ENCODE results near the gene VPS18. TPM values are rescaled to one million over a fixed set of nuclear protein-coding genes. Genes with fewer than 3 reads are reported as not detected.

Gene VPS18
- total RNA-seq, 1 experiment from 2014 or later: 13.2 TPM

- H3K36me3 Mint-ChIP-seq (ENCODE audit: insufficient read depth, unreplicated experiment): peaks cover 75% of the 10 kb centered on the region
- intact Hi-C loops (cut with micrococcal nuclease): loop anchor here (5.0 kb wide), 1 partner anchor 433 kb away; the partner anchor contains the start of genes NUSAP1 and OIP5
- ChIA-PET POLR2A (no interaction called here), CTCF (interaction anchor here (0.5 to 6.8 kb wide), 5 partner anchors 41 to 419 kb away, joined by 3 to 47 read pairs (median 3); no protein-coding TSS in a partner anchor)
- no peak for TF ChIP-seq CTCF (IDR thresholded peaks at IDR 0.05; ENCODE audit: unreplicated experiment)
- no TSS peak for BruUV-seq (replicated peaks)
- H3K4me1 Mint-ChIP-seq (ENCODE audit: insufficient read depth, unreplicated experiment): peaks cover 29% of the 10 kb centered on the region
- DNase-seq (ENCODE audit: unreplicated experiment): no peak
- H3K9me3 Mint-ChIP-seq (ENCODE audit: unreplicated experiment): no peaks in the 10 kb centered on the region
- no peak overlapping the region for H3K4me3 Mint-ChIP-seq (ENCODE audit: unreplicated experiment)
- H3K27ac Mint-ChIP-seq (ENCODE audit: low read depth, unreplicated experiment): no peak overlapping the region
- no peaks in the 10 kb centered on the region for H3K27me3 Mint-ChIP-seq (ENCODE audit: insufficient read depth, unreplicated experiment)
Measured at GRCh38 chr15:40899536-40900207, 5.4 kb downstream of the VPS18 start.

GRCh38 chr15:40900256-40901052 lies 6.2 kb downstream of the VPS18 start:
- BruUV-seq (replicated peaks): no TSS peak
- Mint-ChIP-seq H3K27ac (ENCODE audit: low read depth, unreplicated experiment) (no peak overlapping the region), H3K4me1 (ENCODE audit: insufficient read depth, unreplicated experiment) (peaks cover 22% of the 10 kb centered on the region), H3K4me3 (ENCODE audit: unreplicated experiment) (no peak overlapping the region), H3K27me3 (ENCODE audit: insufficient read depth, unreplicated experiment) (no peaks in the 10 kb centered on the region), H3K36me3 (ENCODE audit: insufficient read depth, unreplicated experiment) (peaks cover 79% of the 10 kb centered on the region), H3K9me3 (ENCODE audit: unreplicated experiment) (no peaks in the 10 kb centered on the region)
- ChIA-PET CTCF (interaction anchor here (0.5 to 6.8 kb wide), 7 partner anchors 30 to 418 kb away, joined by 3 to 47 read pairs (median 3); no protein-coding TSS in a partner anchor), POLR2A (no interaction called here)
- no peak for DNase-seq (ENCODE audit: unreplicated experiment)
- no peak for TF ChIP-seq CTCF (IDR thresholded peaks at IDR 0.05; ENCODE audit: unreplicated experiment)
- intact Hi-C loops (cut with micrococcal nuclease): loop anchor here (5.0 kb wide), 1 partner anchor 432 kb away; the partner anchor contains the start of genes NUSAP1 and OIP5

GRCh38 chr15:40901053-40901443 lies 6.8 kb downstream of the VPS18 start:
- no peak for TF ChIP-seq CTCF (IDR thresholded peaks at IDR 0.05; ENCODE audit: unreplicated experiment)
- intact Hi-C loops (cut with micrococcal nuclease): loop anchor here (5.0 kb wide), 1 partner anchor 431 kb away; the partner anchor contains the start of genes NUSAP1 and OIP5
- CTCF ChIA-PET: interaction anchor here (0.6 to 6.8 kb wide), 7 partner anchors 31 to 422 kb away, joined by 3 to 47 read pairs (median 3); no protein-coding TSS in a partner anchor
- Mint-ChIP-seq H3K27me3 (ENCODE audit: insufficient read depth, unreplicated experiment) (no peaks in the 10 kb centered on the region), H3K27ac (ENCODE audit: low read depth, unreplicated experiment) (no peak overlapping the region), H3K4me1 (ENCODE audit: insufficient read depth, unreplicated experiment) (peaks cover 22% of the 10 kb centered on the region), H3K9me3 (ENCODE audit: unreplicated experiment) (no peaks in the 10 kb centered on the region), H3K36me3 (ENCODE audit: insufficient read depth, unreplicated experiment) (peaks cover 76% of the 10 kb centered on the region), H3K4me3 (ENCODE audit: unreplicated experiment) (no peak overlapping the region)
- no TSS peak for BruUV-seq (replicated peaks)
- POLR2A ChIA-PET: no interaction called here
- no peak for DNase-seq (ENCODE audit: unreplicated experiment)

Measured in MCF 10A (cell line).